ENCODE results near the gene OSBPL6. TPM values are rescaled to one million over a fixed set of nuclear protein-coding genes. Genes with fewer than 3 reads are reported as not detected.

OSBPL6 gene
- total and polyA plus RNA-seq, 9 of the 15 experiments (the other 6 are each of a cell fraction or from before 2014, with no cell fraction given), result 3.4 to 12.7 (median 9.3) TPM

DNA sequence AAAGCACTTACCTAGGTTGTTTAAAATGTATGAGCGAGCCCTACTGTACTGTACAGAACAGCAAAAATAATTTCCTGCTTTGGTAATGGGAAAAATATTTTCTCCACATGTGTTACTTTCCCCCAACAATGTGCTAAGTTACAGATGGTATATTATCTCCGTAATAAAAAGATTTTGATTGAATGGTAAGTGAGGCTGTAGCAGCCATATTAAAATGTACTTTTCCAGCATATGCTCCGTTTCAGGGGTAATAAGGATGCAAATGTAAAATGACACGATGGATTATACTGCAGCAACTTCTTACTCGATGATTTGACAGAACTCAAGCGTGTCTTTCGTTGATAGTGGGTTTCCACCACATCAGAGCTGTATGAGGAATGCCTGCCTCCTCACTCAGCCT is 50.5 kb downstream of the OSBPL6 start:
- Histone ChIP-seq H3K27me3 (ENCODE audit: control insufficient read depth in 2 of 2, insufficient read depth in 2 of 2, low read length in 2 of 2) (no peaks in the 10 kb centered on the region), H3K27ac (ENCODE audit: extremely low read depth, low read depth, low read length) (no peak overlapping the region), H3K79me2 (ENCODE audit: control insufficient read depth, insufficient read depth, low read length) (no peaks in the 10 kb centered on the region), H3K9ac (ENCODE audit: insufficient read depth in 1 of 2, low read depth in 2 of 2, low read length in 2 of 2) (no peak overlapping the region), H3K4me1 (replicated peaks in 1 of 2; ENCODE audit: control insufficient read depth in 2 of 2, insufficient read depth in 2 of 2, low read length in 2 of 2) (peaks cover 0 to 10% of the 10 kb centered on the region in 2 experiments; a peak in 2 of 5 replicates), H3K9me1 (ENCODE audit: control insufficient read depth, insufficient read depth, low read length) (no peaks in the 10 kb centered on the region), H2AFZ (ENCODE audit: low read depth, low read length) (no peak overlapping the region), H4K20me1 (replicated peaks; ENCODE audit: control insufficient read depth, insufficient read depth, low read length) (no peaks in the 10 kb centered on the region), H3K4me2 (ENCODE audit: insufficient read depth, low read length) (no peak overlapping the region), H3K36me3 (ENCODE audit: control insufficient read depth, insufficient read depth, low read length) (no peaks in the 10 kb centered on the region), H3K4me3 (no peak overlapping the region), H3K9me3 (replicated peaks; ENCODE audit: control insufficient read depth, insufficient read depth, low read depth, low read length) (no peaks in the 10 kb centered on the region)
- in situ Hi-C loops (cut with MboI) (no loop called here), intact Hi-C loops (cut with micrococcal nuclease) (no loop called here)
- 18% methylated on average over 7 of the region's 7 CpGs for WGBS (ENCODE audit: insufficient coverage, low coverage, missing lambda C conversion rate)
- no TSS peak for BruUV-seq (replicated peaks)
- ATAC-seq (peak; percentile 44), DNase-seq (ENCODE audit: extremely low read depth in 1 of 4, low spot score in 3 of 4) (no peak), FAIRE-seq (no peak)
- CTCF ChIA-PET (ENCODE audit: low intra/inter-chr PET ratio), result no interaction called here
- POLR2A ChIA-PET, result no interaction called here
- no peak for TF ChIP-seq NCOA4 (IDR thresholded peaks at IDR 0.05; ENCODE audit: partially characterized antibody)
- TF ChIP-seq TCFL5 (CRISPR knock-in tag; conservative IDR thresholded peaks at IDR 0.05), result no peak
- no peak for TF ChIP-seq ZNF347 (CRISPR knock-in tag; IDR thresholded peaks at IDR 0.05; ENCODE audit: low read depth)
- TF ChIP-seq, protein P1, sequence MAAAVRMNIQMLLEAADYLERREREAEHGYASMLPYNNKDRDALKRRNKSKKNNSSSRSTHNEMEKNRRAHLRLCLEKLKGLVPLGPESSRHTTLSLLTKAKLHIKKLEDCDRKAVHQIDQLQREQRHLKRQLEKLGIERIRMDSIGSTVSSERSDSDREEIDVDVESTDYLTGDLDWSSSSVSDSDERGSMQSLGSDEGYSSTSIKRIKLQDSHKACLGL (CRISPR knock-in tag; IDR thresholded peaks at IDR 0.05; ENCODE audit: borderline replicate concordance, poor library complexity, severe bottlenecking), result no peak
- TF ChIP-seq ZNF184 (CRISPR knock-in tag; IDR thresholded peaks at IDR 0.05), result no peak
- TF ChIP-seq, protein P2, sequence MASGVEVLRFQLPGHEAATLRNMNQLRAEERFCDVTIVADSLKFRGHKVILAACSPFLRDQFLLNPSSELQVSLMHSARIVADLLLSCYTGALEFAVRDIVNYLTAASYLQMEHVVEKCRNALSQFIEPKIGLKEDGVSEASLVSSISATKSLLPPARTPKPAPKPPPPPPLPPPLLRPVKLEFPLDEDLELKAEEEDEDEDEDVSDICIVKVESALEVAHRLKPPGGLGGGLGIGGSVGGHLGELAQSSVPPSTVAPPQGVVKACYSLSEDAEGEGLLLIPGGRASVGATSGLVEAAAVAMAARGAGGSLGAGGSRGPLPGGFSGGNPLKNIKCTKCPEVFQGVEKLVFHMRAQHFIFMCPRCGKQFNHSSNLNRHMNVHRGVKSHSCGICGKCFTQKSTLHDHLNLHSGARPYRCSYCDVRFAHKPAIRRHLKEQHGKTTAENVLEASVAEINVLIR (CRISPR knock-in tag; IDR thresholded peaks at IDR 0.05), result no peak
- TF ChIP-seq, protein P3, sequence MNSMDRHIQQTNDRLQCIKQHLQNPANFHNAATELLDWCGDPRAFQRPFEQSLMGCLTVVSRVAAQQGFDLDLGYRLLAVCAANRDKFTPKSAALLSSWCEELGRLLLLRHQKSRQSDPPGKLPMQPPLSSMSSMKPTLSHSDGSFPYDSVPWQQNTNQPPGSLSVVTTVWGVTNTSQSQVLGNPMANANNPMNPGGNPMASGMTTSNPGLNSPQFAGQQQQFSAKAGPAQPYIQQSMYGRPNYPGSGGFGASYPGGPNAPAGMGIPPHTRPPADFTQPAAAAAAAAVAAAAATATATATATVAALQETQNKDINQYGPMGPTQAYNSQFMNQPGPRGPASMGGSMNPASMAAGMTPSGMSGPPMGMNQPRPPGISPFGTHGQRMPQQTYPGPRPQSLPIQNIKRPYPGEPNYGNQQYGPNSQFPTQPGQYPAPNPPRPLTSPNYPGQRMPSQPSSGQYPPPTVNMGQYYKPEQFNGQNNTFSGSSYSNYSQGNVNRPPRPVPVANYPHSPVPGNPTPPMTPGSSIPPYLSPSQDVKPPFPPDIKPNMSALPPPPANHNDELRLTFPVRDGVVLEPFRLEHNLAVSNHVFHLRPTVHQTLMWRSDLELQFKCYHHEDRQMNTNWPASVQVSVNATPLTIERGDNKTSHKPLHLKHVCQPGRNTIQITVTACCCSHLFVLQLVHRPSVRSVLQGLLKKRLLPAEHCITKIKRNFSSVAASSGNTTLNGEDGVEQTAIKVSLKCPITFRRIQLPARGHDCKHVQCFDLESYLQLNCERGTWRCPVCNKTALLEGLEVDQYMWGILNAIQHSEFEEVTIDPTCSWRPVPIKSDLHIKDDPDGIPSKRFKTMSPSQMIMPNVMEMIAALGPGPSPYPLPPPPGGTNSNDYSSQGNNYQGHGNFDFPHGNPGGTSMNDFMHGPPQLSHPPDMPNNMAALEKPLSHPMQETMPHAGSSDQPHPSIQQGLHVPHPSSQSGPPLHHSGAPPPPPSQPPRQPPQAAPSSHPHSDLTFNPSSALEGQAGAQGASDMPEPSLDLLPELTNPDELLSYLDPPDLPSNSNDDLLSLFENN (IDR thresholded peaks at IDR 0.05; ENCODE audit: low read depth in 2 of 2, low read length in 2 of 2), result no peak
- TF ChIP-seq, protein P4, sequence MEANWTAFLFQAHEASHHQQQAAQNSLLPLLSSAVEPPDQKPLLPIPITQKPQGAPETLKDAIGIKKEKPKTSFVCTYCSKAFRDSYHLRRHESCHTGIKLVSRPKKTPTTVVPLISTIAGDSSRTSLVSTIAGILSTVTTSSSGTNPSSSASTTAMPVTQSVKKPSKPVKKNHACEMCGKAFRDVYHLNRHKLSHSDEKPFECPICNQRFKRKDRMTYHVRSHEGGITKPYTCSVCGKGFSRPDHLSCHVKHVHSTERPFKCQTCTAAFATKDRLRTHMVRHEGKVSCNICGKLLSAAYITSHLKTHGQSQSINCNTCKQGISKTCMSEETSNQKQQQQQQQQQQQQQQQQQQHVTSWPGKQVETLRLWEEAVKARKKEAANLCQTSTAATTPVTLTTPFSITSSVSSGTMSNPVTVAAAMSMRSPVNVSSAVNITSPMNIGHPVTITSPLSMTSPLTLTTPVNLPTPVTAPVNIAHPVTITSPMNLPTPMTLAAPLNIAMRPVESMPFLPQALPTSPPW (CRISPR knock-in tag; IDR thresholded peaks at IDR 0.05), result no peak
- no peak for TF ChIP-seq ZZZ3 (IDR thresholded peaks at IDR 0.05)
- TF ChIP-seq ZNF140 (CRISPR knock-in tag; IDR thresholded peaks at IDR 0.05), result no peak
- TF ChIP-seq ZBTB7A (IDR thresholded peaks at IDR 0.05; ENCODE audit: borderline replicate concordance, control insufficient read depth, low read depth, low read length), result no peak
- TF ChIP-seq ZNF165 (CRISPR knock-in tag; IDR thresholded peaks at IDR 0.05; ENCODE audit: borderline replicate concordance), result no peak
- TF ChIP-seq SAFB (IDR thresholded peaks at IDR 0.05; ENCODE audit: borderline replicate concordance, low read depth, low read length), result no peak
- no peak for TF ChIP-seq JUNB (CRISPR knock-in tag; conservative IDR thresholded peaks at IDR 0.05)
- TF ChIP-seq, protein P5, sequence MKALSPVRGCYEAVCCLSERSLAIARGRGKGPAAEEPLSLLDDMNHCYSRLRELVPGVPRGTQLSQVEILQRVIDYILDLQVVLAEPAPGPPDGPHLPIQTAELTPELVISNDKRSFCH (CRISPR knock-in tag; IDR thresholded peaks at IDR 0.05), result no peak
- TF ChIP-seq, protein P5 (tag; IDR thresholded peaks at IDR 0.05), result no peak
- no peak for TF ChIP-seq ZNF436 (CRISPR knock-in tag; IDR thresholded peaks at IDR 0.05)
